Measurements from ENCODE around the gene CLEC2A.

The CLEC2A gene

DNA sequence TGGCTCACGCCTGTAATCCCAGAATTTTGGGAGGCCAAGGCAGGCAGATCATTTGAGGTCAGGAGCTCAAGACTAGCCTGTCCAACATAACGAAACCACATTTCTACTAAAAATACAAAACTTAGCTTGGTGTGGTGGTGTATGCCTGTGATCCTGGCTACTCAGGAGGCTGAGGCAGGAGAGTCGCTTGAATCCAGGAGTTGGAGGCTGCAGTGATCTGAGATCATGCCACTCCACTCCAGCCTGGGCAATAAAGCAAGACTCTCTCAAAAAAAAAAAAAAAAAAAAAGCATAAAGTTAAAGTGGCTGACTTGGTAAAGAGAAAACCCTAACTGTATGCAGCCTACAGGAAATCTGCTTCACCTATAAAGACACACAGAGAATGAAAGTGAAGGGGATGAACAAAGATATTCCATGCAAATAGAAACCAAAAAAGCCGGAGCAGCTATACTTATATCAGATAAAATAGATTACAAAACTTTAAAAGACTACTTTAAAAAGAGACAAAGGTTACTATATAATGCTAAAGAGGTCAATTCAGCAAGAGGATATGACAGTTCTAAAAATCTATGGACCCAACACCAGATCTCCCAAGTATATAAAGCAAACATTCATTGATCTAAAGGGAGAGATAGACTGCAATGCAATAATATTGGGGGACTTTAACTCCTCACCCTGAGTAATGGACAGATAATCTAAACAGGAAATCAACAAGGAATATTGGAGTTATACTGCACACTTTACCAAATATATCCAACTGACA lies 67.1 kb downstream of the CLEC2A start:
- Histone ChIP-seq H3K9ac (ENCODE audit: low read depth, low read length, poor library complexity) (no peak overlapping the region), H4K8ac (ENCODE audit: low read depth, low read length) (no peak overlapping the region), H2AFZ (ENCODE audit: low read length) (no peak overlapping the region), H3K4ac (ENCODE audit: low read length) (no peak overlapping the region), H3K27ac (replicated peaks; ENCODE audit: low read length) (no peak overlapping the region), H2BK120ac (ENCODE audit: low read depth, low read length) (no peak overlapping the region), H2BK15ac (ENCODE audit: low read length) (no peak overlapping the region), H3K4me3 (ENCODE audit: low read length in 2 of 2) (no peak overlapping the region), H3K9me3 (replicated peaks in 1 of 2; ENCODE audit: control insufficient read depth in 2 of 2, insufficient read depth in 1 of 2, low read depth in 1 of 2, low read length in 2 of 2) (no peaks in the 10 kb centered on the region), H3K4me1 (ENCODE audit: control insufficient read depth in 2 of 2, insufficient read depth in 1 of 2, low read depth in 1 of 2, low read length in 2 of 2) (peaks cover 0 to 1% of the 10 kb centered on the region in 2 donors), H3K79me1 (ENCODE audit: low read depth, low read length) (no peaks in the 10 kb centered on the region), H3K18ac (ENCODE audit: low read length) (no peak overlapping the region), H3K4me2 (ENCODE audit: insufficient read depth, low read length, poor library complexity, severe bottlenecking) (no peak overlapping the region), H3K23ac (ENCODE audit: low read depth, low read length, poor library complexity) (no peak overlapping the region), H3K27me3 (ENCODE audit: control insufficient read depth in 3 of 3, insufficient read depth in 3 of 3, low read depth in 1 of 3, low read length in 3 of 3) (no peaks in the 10 kb centered on the region), H2AK5ac (ENCODE audit: low read depth, low read length) (no peak overlapping the region), H4K91ac (ENCODE audit: low read depth, low read length, poor library complexity) (no peak overlapping the region), H3K14ac (ENCODE audit: low read length) (no peak overlapping the region), H2BK12ac (ENCODE audit: low read length) (no peak overlapping the region), H2BK5ac (ENCODE audit: low read length) (no peak overlapping the region), H3K36me3 (replicated peaks in 1 of 2; ENCODE audit: control insufficient read depth in 2 of 2, insufficient read depth in 2 of 2, low read length in 2 of 2) (no peaks in the 10 kb centered on the region)
- no peak for DNase-seq (ENCODE audit: low spot score)
- no CpG with 5 or more reads among the region's 4 CpGs for WGBS, 2 donors (ENCODE audit: extremely low coverage in 2 of 2, insufficient read length in 2 of 2, insufficient replicate concordance in 1 of 2)

Measured in neuronal stem cell (in vitro differentiated cells).